Stimulated activated CD4-positive, alpha-beta T cell treated with anti-CD3 and anti-CD28 coated beads, Interleukin-4, amount 100 ng/mL, for 24 hours (primary cell): ENCODE data around the gene RHEX.
"Not testable (repeated sequence)": the region's sequence is repeated elsewhere in the genome, so short reads cannot be mapped to it uniquely, and the experiment has no call there.

ENCODE experiments used
- DNase-seq: peaks from one replicate; pipeline ENCODE4 v3.0.0-alpha.2; 2020

The RHEX gene

DNA sequence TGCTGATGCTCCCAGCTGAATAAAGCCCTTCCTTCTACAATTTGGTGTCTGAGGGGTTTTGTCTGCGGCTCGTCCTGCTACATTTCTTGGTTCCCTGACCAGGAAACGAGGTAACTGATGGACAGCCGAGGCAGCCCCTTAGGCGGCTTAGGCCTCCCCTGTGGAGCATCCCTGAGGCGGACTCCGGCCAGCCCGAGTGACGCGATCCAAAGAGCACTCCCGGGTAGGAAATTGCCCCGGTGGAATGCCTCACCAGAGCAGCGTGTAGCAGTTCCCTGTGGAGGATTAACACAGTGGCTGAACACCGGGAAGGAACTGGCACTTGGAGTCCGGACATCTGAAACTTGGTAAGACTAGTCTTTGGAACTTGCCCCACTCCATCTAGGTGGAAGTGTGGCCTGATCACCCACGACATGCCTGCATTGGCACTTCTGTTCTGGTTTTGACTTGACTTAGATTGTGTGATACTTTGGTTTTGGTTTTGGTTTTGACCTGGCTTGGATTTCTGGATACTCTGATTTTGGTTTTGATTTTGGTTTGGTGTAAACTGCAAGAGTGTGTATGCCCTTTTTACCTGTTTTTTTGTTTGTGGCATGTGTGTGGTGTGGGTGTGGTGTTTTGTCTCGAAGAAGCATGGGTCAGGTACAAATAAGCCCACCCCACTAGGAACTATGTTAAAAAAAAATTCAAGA is at the start of gene RHEX:
Gene RHEX (plus strand): TSS at position 255 of the 692 bp plus-strand sequence. CDS start 44,656 bp downstream, outside the sequence.
- not testable (repeated sequence) for DNase-seq

- no peak for DNase-seq
Observed at GRCh38 chr1:206003854-206004800, 48.8 kb upstream of the RHEX start.

- DNase-seq, result no peak
Observed at GRCh38 chr1:206004826-206005225, 48.1 kb upstream of the RHEX start.

GRCh38 chr1:206005234-206005633 is 47.7 kb upstream of the RHEX start:
- no peak for DNase-seq

- no peak for DNase-seq
Observed at GRCh38 chr1:206005778-206006180, 47.2 kb upstream of the RHEX start.

GRCh38 chr1:206006946-206007345 is 46.0 kb upstream of the RHEX start:
- no peak for DNase-seq

GRCh38 chr1:206010060-206010459 is 42.9 kb upstream of the RHEX start:
- no peak for DNase-seq

- DNase-seq, result no peak
Observed at GRCh38 chr1:206011057-206011456, 41.9 kb upstream of the RHEX start.

GRCh38 chr1:206012086-206012859 is 40.7 kb upstream of the RHEX start:
- peak; percentile 17 for DNase-seq

- no peak for DNase-seq
Observed at GRCh38 chr1:206013026-206013795, 39.8 kb upstream of the RHEX start.

DNA sequence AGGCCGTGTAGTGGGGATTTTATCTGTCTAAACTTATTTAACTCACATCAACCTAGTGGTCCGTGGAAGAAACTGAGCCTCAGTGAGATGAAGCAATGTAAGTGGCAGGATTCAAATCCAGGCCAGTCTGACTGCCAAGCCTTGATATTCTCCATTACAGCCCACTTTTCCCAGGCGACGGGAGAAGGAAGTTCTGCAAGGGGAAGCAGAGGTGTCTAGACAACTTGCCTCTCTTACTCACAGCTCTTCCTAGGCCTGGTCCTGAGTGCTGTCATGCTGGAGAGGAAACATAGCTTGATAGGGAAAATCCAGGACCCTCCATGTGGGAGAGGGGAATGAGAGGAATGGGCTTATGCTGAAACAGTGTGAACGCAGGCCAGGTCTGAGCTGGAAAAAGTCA is 38.4 kb upstream of the RHEX start:
- no peak for DNase-seq

DNA sequence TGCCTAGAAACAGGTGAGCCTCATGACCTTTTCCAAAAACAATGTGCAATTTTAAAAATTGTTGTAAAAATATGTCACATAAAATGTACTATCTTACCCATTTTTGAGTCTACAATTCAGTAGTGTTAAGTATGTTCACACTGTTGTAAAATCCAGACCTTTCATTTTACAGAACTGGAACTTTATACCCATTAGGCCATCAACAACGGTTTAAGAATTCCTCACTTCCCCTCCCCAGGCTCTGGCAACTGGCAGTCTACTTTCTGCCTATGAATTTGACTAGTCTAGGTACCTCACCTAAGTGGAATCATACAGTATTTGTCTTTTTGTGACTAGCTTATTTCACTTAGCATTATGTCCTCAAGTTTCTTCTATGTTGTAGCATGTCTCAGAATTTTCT is 37.9 kb upstream of the RHEX start:
- no peak for DNase-seq

DNA sequence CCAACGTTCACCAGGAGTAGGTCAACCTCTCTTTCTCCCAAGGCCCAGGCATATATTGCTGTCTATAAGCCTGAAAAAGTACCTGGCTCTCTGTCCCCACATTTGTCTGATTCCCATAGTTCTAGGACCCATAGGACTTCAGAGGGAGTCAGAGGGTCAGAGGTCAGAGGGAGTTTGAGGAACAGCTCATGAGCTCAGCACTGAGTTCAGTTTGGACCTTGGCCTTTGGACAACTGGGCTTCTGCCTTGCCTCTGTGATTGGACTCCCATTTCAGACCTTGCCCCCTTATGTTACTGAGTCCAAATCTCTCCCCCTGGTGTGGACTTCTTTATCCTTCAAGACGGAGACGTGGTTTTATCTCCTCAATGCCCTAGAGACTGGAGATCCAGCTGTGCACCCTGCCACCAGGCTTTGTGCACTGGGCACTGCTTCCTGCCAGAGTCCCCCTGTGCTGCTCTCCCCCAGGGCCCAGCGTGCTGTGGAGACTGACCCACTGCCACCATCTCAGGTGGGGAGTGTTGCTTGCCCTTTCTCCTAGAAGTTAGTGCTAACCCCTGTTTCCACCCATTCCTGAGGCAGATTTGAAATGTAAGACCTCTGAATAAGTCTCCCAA is 32.5 kb upstream of the RHEX start:
- no peak for DNase-seq

DNA sequence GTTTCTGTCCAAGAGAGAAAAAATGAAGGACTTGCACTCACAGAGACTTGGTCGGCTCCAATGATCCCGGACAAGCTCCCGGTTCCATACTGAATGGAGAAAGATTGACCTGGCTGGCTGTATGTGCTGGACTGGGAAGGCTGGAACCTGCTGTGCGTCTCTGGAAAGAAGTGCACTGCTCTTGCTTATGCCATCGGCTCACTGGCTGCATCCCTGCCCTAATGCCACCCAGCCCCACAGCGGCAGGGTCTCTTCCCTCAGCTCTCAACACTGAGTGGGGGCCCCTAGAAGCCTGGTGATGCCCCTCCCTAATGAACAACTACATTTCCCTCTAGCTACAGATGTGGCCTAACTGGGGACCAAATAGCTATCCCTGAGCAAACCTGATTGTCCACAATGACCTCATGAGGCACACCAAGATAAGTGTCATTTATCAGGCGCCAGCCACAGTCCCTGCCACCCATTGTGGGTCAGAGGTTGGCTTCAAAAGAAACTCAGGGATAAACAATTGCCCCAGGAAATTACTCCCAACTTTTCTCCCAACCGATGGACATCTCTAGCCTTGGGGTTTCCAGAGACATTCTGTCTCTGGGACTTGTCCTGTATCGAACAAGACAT is 31.9 kb upstream of the RHEX start:
- DNase-seq, result no peak

DNA sequence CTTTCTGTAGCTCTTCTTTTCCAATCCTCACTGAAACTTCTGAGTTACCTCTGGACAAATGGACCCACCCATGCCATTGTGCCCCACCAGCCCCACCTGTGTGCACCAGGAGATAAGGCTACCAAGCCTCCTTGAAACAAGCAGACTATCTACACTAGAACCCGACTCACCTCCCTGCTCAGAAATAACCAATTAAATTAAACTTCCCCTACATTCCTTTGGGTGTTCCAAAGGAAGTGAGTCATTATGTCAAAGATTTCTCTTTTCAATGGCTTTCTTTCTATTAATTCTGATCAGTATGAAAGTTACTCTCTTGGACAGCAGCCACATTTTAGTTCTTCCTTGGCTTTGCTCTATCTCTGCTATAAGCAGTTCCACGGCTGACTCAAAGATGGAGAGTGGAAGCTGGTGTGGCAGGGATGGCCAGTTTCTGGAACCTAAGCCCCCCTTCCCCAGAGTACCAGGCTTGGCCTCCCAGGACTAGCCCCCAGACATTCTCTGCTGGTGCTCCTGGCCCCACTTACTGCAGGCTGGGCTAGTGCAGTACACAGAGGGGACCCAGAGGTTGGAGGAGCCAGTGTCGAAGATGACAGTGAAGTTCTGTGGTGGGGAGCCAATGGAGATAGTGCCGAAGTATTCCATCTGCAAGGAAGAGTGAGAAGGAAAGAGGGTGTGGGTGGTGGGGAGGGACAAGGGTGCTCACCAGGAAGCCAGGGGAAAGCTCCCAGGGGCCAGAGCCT is 31.2 kb upstream of the RHEX start:
- DNase-seq, result no peak

- DNase-seq, result no peak
Observed at GRCh38 chr1:206022766-206023165, 30.2 kb upstream of the RHEX start.

DNA sequence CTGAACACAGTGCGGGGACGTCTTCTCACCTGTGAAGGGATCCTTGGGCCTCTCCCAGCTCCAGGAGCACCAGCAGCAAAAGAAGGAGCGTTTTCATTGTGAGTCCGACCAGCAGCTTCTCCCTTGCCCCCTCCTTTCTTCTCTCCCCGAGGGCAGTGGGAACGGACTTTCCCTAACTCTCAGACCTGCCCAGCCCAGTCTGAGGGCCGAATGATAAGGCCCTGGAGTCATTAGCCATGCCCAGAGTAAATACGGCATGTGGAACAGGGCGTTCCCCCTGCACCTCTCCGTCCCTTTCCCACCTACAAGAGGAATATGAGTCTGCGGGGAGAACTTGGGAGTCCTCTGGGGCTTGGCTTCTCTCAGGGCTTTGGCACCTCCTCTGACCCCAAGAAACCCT is 29.3 kb upstream of the RHEX start, which contains the start of gene CTSE:
Gene CTSE (minus strand): TSS at position 201 of the 400 bp plus-strand sequence. CDS start 104 bp downstream, at position 97.
- DNase-seq, result no peak

- DNase-seq, result no peak
Observed at GRCh38 chr1:206025283-206025820, 27.6 kb upstream of the RHEX start.

- DNase-seq, result no peak
Observed at GRCh38 chr1:206029484-206029883, 23.5 kb upstream of the RHEX start.

- DNase-seq, result no peak
Observed at GRCh38 chr1:206030191-206030590, 22.8 kb upstream of the RHEX start.
